Measurements from ENCODE around the gene TRAK2.

- TF ChIP-seq, protein P1, sequence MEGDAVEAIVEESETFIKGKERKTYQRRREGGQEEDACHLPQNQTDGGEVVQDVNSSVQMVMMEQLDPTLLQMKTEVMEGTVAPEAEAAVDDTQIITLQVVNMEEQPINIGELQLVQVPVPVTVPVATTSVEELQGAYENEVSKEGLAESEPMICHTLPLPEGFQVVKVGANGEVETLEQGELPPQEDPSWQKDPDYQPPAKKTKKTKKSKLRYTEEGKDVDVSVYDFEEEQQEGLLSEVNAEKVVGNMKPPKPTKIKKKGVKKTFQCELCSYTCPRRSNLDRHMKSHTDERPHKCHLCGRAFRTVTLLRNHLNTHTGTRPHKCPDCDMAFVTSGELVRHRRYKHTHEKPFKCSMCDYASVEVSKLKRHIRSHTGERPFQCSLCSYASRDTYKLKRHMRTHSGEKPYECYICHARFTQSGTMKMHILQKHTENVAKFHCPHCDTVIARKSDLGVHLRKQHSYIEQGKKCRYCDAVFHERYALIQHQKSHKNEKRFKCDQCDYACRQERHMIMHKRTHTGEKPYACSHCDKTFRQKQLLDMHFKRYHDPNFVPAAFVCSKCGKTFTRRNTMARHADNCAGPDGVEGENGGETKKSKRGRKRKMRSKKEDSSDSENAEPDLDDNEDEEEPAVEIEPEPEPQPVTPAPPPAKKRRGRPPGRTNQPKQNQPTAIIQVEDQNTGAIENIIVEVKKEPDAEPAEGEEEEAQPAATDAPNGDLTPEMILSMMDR (IDR thresholded peaks at IDR 0.05) = no peak
- TF ChIP-seq POLR2A (IDR thresholded peaks at IDR 0.05) = no peak
These were observed 20.4 kb downstream of the TRAK2 start for GRCh38 chr2:201430839-201431238.

Measured in esophagus squamous epithelium (tissue), 4 donors.